Astrocyte of the cerebellum (primary cell): ENCODE data around the gene RGS6.

Source experiments
- DNase-seq: peaks from one replicate; pipeline ENCODE4 v3.0.0-alpha.2; 2011; ENCODE audit warnings: low read depth
- H3K4me3 ChIP-seq: 2 replicates; pipeline ENCODE4 v1.5.1; 2011; ENCODE audit warnings: mild to moderate bottlenecking, low read depth, low read length, moderate library complexity
- in situ Hi-C: cut with HindIII; loops from 2 replicates; pipeline ENCODE4 v1.10.0; 2017; ENCODE audit warnings: low sequenced_read_pairs
- TF ChIP-seq, protein P1 (sequence below): IDR thresholded peaks from 2 replicates; pipeline ENCODE4 v1.5.1; 2012; ENCODE audit warnings: low read length, low read depth, moderate library complexity, mild to moderate bottlenecking; ENCODE audit errors: missing control alignments

Gene RGS6

DNA sequence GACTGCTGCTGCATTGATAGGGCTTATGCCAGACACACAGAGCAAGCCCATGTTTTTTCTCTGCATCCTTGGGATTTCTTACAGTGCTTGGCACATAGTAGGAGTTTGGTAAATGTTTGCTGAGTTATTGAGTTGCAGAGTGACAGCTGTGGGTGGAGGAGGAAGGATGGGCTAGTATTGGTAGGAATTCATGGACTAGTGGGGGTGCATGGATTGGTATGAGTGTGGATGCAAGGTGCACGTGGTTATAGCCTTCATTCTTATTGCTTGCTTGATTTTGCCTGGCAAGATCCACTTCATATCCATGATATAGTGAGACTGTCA, 11.4 kb downstream of the RGS6 start:
- no peak for DNase-seq
- in situ Hi-C loops = no loop called here
- TF ChIP-seq, protein P1, sequence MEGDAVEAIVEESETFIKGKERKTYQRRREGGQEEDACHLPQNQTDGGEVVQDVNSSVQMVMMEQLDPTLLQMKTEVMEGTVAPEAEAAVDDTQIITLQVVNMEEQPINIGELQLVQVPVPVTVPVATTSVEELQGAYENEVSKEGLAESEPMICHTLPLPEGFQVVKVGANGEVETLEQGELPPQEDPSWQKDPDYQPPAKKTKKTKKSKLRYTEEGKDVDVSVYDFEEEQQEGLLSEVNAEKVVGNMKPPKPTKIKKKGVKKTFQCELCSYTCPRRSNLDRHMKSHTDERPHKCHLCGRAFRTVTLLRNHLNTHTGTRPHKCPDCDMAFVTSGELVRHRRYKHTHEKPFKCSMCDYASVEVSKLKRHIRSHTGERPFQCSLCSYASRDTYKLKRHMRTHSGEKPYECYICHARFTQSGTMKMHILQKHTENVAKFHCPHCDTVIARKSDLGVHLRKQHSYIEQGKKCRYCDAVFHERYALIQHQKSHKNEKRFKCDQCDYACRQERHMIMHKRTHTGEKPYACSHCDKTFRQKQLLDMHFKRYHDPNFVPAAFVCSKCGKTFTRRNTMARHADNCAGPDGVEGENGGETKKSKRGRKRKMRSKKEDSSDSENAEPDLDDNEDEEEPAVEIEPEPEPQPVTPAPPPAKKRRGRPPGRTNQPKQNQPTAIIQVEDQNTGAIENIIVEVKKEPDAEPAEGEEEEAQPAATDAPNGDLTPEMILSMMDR = no peak
- no peak overlapping the region for H3K4me3 ChIP-seq

DNA sequence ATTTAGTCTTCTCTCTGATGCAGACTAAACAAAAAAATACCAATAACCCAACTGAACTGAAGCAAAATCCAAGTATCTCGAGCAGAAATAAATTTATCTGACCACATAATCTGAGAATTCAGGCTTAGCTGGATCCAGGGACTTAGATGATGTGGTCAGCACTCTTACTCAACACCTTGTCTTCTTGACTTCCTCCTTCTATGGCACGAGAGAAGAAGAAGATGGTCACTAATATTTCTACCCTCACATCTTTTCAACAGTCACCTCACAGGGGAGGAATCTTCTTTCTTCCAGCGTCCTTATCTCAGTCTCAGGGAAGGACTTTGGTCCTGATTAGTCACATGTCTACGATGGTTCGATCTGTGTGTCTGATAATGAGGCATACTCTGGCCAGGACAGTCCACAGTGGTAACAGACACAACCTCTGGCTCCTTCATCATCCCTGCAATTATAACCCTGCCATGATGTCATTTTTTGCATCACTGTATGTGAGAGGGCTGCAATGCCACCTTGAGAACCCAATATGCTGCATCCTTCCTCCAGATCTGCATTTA, 15.8 kb downstream of the RGS6 start:
- TF ChIP-seq, protein P1 = no peak
- DNase-seq = no peak
- in situ Hi-C loops = no loop called here
- no peak overlapping the region for H3K4me3 ChIP-seq

DNA sequence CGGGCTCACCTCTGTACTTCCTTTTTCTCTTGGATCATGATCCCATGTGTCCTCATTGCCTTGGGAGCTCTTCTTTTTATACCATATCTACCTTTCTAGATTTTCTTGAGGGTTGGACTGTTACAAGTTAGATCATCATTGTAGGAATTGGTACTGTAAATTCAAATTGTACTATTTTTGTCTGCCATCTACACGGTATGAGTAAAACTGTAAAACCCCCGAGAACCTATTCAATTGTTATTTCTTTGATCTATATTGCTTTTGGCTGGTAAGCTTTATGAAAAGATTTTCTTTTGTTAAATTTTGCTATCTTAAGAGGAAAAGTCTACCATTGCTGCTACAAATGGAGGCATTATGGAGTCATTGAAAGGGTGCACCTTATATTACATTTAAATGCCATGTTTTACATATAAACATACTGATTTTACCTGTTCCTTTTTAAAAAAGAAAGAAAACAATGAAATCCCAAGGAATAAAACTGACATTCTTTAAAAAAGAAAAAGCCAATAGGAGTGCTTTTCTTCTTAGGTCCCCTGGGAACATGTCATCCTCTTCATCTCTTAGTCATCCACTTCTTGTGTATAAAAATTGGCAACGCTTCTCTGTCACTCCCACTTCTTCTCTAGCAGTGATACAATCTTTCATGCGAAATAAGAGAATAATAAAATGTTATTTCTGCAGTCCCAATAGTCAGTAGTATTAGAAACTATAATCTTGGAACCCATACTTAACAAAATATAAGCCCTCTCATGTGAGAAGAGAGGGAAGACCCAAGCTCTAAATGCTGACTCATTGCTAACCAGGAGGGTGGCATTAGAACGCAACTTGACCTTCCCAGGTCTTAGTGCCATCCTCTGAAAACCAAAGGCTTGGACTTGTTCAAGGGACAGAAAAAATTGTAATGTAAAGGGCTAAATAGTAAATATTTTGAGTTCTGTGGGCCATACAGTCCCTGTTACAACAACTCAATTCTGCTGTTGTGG, 20.4 kb downstream of the RGS6 start:
- H3K4me3 ChIP-seq = no peak overlapping the region
- in situ Hi-C loops = no loop called here
- TF ChIP-seq, protein P1 = no peak
- no peak for DNase-seq

DNA sequence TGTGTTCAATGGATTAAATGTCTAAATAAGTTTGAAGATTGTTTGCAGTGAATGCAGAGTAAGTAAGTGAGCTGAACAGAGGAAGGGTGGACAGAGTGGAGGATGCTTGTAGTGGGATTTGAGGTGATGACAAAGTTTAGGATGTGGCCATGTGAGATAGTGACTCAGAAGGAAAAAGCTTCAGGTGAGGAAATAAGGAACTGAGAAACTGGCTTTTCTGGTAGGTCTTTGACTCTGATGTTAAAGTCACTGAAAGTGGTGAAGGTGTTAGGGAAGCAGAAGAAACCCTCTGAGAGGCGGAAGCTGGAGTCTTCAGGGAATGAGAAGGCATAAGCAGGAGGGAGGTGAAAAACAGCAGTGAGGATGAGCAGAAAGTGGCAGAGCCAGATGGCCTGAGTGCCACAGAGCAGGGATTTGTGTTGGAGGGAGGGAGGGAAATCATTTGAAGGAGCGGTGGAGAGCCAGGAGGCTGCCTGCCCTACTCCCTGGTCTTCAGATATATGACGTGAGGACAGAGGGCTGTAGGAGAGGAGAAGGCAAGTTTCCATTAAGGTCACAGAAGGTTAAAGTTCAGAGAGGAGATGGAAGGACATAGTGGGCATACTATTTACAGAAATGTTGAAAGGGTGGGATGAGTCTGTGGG, 24.8 kb downstream of the RGS6 start:
- in situ Hi-C loops = no loop called here
- no peak overlapping the region for H3K4me3 ChIP-seq

DNA sequence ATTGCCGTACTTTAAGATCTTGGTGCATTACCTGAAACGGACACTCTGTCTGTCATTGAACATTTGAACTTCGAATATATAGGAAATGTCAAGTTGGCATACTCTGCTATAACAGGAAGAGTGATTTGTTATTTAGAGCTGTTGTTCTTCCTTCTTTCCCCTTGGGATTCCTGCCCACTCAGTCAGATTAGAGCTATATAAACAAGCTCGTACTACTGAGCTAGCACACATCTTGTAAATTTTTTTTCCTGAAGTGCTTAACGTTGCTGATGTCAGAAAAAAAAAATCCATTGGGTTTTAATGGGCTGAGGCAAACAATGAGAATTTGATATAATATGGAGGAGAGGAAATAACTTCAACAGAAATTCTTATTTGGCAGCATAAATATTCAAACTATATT, 26.8 kb downstream of the RGS6 start:
- TF ChIP-seq, protein P1 = no peak
- in situ Hi-C loops = no loop called here
- no peak overlapping the region for H3K4me3 ChIP-seq
- DNase-seq = no peak

More for the DNA sequence above, 24.8 kb downstream of the RGS6 start:
- DNase-seq = no peak
- TF ChIP-seq, protein P1 = no peak

DNA sequence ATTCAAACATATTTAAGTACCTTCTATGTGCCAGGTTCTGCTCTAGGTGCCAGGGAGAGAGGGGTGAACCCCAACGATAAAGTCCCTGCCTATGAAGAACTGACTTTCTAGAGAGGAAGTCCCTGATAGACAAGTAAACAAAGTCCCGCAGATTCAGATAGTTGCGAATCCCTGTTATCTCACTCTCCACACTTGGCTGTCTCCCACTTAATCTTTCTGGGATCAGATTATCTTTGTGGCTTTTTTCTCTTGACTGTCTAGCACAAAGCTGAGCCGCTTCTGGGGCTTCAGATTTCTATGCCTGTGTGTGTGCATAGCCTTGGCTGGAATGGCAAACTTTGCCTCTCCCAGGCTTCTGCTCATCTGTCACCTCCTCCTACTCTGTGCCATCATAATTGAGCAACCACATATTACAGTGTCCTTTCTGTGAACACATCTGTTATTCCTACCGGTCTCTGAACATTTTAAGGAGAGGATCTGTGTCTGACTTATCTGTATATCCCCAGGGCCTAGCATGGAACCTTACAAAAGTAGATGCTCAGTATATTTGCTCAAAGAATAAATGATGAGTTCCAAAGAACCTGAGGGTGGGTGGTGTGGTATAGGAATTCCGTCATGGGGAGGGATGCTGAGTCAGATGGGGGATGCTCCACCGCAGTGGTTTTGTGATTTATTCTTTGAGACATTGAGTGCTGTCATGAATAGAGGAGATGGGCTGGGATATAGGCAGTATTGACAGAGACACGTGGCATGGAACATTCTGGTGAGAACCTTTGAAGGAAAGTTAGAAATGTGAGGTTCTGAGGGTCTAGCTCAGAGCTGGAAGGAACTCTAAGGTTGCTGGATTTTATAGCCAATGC, 28.5 kb downstream of the RGS6 start:
- in situ Hi-C loops = no loop called here
- no peak for DNase-seq
- TF ChIP-seq, protein P1 = no peak
- H3K4me3 ChIP-seq = no peak overlapping the region
